Measurements from ENCODE around the gene BRAF.
A peak's percentile ranks its signal among the peaks of the same experiment; 100 is the strongest.
"Not testable (repeated sequence)": the region's sequence is repeated elsewhere in the genome, so short reads cannot be mapped to it uniquely, and the experiment has no call there.

Gene BRAF

DNA sequence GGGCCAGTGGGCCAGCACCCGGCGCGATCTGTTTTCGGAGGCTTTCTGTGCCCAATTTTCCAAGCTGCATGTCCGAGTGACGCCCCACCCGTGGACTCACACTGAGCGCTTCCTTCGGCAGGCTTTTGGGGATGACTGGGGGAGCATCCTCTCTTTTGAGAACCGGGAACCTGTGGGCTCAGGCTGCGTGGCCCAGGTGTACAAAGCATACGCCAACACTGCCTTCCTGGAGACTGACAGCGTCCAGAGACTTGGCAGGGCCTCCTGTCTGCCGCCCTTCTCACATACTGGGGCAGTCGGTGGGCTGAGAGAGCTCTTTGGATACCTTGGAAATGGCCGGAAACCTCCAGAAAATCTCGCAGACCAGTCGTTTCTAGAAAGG lies 251.0 kb downstream of the BRAF start:
- peak overlapping the region in 19 of 21 experiments; percentile 77 to 96 (median 89) for H3K27ac ChIP-seq
- peak overlapping the region; percentile 54 to 90 (median 79) for H3K4me3 ChIP-seq

DNA sequence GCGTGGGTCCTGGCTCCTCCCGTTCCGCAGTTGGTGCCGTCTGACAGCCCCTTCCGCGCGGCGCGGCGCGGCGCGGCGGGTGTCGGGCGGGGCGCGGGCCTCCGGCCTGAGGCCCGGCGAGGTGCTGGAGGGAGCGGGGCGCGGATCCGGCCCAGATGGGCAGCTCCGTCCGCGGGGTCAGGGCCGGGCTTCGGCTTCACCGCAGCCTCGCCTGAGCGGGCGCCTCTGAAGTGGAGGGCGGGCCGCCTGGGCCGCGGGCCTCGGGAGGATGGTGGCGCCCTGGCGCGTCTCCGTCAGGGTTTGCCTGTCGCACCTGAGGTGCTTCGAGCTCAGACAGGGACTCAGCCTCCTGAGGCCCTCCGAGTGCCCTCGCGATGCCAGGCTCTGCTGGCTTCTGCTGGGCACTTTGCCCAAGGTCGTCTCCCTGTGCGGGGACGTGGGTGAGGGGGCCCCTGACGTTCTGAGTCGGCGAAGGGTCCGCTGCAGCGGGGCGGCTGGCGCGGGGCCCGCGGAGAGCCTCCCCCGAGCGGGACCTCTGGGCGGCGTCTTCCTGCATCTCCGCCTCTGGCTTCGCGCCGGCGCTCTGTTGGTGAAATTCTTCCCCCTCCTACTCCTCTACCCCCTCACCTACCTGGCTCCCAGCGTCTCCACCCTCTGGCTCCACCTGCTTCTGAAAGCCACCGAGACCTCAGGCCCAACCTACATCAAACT lies 251.5 kb downstream of the BRAF start:
- Histone ChIP-seq H3K4me3 (peak overlapping the region; percentile 54 to 90 (median 79)), H3K27ac (peak overlapping the region; percentile 66 to 96 (median 87))

DNA sequence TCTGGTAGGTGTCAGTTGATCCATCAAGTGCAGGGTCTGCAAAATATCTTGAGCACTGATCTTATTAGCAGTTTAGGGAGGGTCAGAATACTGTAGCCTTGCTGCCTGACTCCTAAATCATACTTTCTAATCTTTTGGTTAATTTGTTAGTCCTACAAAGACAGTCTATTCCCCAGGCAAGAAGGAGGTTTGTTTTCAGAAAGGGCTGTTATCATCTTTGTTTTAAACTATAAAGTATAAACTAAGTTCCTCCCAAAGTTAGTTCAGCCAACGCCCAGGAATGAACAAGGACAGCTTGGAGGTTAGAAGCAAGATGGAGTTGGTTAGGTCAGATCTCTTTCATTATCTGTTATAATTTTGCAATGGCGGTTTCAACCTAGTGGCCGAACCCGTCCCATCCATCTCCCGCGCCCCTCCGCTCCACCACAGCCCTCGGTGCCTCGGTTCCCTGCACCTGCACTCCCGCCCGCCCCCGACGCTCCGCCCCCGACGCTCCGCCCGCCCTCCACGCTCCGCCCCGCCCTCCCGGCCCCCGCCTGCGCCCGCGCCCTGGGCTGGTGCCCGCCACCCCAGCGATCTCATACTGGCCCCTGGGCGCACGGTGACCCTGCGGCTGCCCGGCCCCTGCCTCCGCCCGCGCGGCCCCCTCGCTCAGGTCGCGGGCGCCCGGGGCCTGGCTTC lies 252.2 kb downstream of the BRAF start, which contains the start of gene ADCK2:
Gene ADCK2 (plus strand): TSS at position 564 of the 681 bp plus-strand sequence. CDS start 386 bp downstream, outside the sequence.
- Histone ChIP-seq H3K4me3 (peak within 1 kb of the TSS; percentile 54 to 90 (median 79)), H3K27ac (peak within 1 kb of the TSS; percentile 66 to 96 (median 87))

DNA sequence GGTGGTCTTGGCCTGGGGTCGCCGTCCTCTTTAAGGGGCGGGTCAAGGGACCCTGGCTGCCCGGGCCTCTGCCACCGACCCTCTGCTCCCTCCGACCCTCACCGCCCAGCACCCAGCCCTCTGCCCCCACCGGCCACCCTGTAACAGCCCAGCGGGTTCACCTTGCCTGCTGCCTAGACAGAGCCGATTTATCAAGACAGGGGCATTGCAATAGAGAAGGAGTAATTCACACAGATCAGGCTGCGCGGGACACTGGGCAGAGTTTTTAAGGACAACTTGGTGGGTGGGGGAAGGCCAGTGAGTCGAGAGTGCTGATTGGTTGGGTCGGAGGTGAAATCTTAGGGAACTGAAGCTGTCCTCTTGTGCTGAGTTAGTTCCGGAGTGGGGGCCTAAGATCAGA lies 252.8 kb downstream of the BRAF start:
- H3K4me3 ChIP-seq: no peak overlapping the region
- peak overlapping the region in 2 of 21 experiments; percentile 82 to 95 for H3K27ac ChIP-seq

DNA sequence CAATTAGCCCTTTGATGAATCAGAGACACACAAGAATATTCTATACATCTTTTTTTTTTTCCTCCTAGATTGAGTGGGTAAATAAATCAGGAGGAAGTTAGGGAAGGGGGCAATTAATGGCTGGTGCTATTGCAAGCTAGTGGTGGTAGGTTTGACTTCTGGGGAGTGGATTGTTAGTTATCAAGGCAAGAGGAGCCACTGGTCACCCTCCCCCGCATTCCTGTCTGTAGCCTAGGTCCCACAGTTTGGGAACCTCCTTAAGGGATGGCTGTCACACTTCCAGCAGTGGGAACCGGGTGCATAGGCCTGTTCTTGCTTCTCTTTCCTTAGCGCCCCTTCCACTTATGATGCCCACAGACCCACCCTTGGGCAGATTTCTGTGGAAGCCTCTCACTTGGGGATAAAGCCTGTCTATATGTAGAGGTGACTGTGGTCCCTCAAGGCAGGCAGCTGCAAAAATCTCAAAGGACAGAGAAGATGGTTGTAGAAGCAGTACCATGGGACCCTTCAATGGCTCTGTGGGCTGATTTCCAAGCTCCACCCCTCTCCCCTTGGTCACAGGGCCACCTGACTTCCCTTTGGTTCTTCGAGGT lies 254.3 kb downstream of the BRAF start:
- Histone ChIP-seq H3K4me3 (no peak overlapping the region), H3K27ac (no peak overlapping the region)

DNA sequence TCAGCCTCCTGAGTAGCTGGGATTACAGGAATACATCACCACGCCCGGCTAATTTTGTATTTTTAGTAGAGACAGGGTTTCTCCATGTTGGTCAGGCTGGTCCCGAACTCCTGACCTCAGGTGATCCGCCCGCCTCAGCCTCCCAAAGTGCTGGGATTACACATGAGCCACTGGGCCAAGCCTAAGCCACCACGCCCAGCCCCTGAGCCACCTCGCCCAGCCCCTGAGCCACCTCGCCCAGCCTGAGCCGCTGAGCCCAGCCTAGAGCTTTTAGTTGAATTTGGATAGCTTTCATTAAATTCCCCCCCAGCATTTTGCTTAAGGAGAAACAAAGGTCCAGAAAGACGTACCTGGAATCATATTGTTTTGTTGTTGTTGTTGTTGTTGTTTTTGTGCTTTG lies 254.9 kb downstream of the BRAF start:
- H3K4me3 ChIP-seq, H3K27ac ChIP-seq: not testable (repeated sequence)

DNA sequence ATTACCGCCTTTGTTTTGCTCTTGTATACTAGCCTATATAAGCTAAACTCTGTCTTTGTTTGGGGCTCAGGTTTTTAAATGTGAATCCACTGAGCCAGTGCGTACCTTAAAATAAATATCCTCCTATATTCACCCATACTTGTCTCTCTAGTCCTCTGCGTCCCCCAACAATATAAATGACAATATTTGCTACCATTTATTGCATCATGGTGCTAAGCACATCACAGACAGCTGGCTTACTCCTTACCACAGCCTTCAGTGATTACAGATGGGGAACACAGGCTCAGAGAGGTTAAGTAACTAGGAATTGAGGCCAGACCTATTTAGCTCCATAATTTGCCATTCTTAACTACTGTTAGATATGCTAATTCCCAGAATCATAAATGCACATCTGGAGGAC lies 255.4 kb downstream of the BRAF start:
- Histone ChIP-seq H3K4me3 (no peak overlapping the region), H3K27ac (no peak overlapping the region)

Measured in skin epidermis (tissue), 12 donors.